Activated naive CD4-positive, alpha-beta T cell (primary cell): ENCODE measurements around the gene CCL26.

Experiments used
- DNase-seq, 4 experiments: peaks; one replicate each; lab custom pipeline; 2025; lab: John Stamatoyannopoulos, UW

CCL26 gene

GRCh38 chr7:75772081-75773077 is at the start of gene CCL26:
Gene CCL26, minus strand, starts transcription at chr7:75772211. Its CDS starts 35 bp downstream, at chr7:75772176.
- DNase-seq, result no peak

- no peak for DNase-seq
Measured at GRCh38 chr7:75820688-75821087, 48.7 kb upstream of the CCL26 start.

- DNase-seq, result no peak
Measured at GRCh38 chr7:75819711-75820110, 47.7 kb upstream of the CCL26 start.

GRCh38 chr7:75818472-75818871 is 46.5 kb upstream of the CCL26 start:
- DNase-seq, result no peak

GRCh38 chr7:75817116-75817515 is 45.1 kb upstream of the CCL26 start:
- DNase-seq, result no peak

GRCh38 chr7:75815418-75816064 is 43.5 kb upstream of the CCL26 start:
- no peak for DNase-seq

- DNase-seq, result no peak
Measured at GRCh38 chr7:75814407-75814947, 42.5 kb upstream of the CCL26 start.

GRCh38 chr7:75813781-75814236 is 41.8 kb upstream of the CCL26 start, which contains the start of gene CCL24:
Gene CCL24, minus strand, starts transcription at chr7:75813806. Its CDS starts 91 bp downstream, at chr7:75813715.
- no peak for DNase-seq

- no peak for DNase-seq
Measured at GRCh38 chr7:75813084-75813483, 41.1 kb upstream of the CCL26 start.

GRCh38 chr7:75811894-75812678 is 40.1 kb upstream of the CCL26 start:
- DNase-seq, result no peak

- no peak for DNase-seq
Measured at GRCh38 chr7:75809396-75809795, 37.4 kb upstream of the CCL26 start.

GRCh38 chr7:75808106-75808505 is 36.1 kb upstream of the CCL26 start:
- DNase-seq, result no peak

GRCh38 chr7:75807452-75807851 is 35.4 kb upstream of the CCL26 start:
- no peak for DNase-seq

GRCh38 chr7:75806560-75807307 is 34.7 kb upstream of the CCL26 start:
- no peak for DNase-seq

GRCh38 chr7:75804705-75805104 is 32.7 kb upstream of the CCL26 start:
- DNase-seq, result no peak

GRCh38 chr7:75804004-75804403 is 32.0 kb upstream of the CCL26 start:
- no peak for DNase-seq

GRCh38 chr7:75802552-75802821 is 30.5 kb upstream of the CCL26 start:
- DNase-seq, result no peak

- DNase-seq, result no peak
Measured at GRCh38 chr7:75798770-75799169, 26.8 kb upstream of the CCL26 start.

GRCh38 chr7:75796420-75796819 is 24.4 kb upstream of the CCL26 start:
- no peak for DNase-seq

- no peak for DNase-seq
Measured at GRCh38 chr7:75795831-75796285, 23.8 kb upstream of the CCL26 start.

- DNase-seq, result no peak
Measured at GRCh38 chr7:75793676-75794075, 21.7 kb upstream of the CCL26 start.
